ENCODE results near the gene CDKN1B.

The CDKN1B gene

DNA sequence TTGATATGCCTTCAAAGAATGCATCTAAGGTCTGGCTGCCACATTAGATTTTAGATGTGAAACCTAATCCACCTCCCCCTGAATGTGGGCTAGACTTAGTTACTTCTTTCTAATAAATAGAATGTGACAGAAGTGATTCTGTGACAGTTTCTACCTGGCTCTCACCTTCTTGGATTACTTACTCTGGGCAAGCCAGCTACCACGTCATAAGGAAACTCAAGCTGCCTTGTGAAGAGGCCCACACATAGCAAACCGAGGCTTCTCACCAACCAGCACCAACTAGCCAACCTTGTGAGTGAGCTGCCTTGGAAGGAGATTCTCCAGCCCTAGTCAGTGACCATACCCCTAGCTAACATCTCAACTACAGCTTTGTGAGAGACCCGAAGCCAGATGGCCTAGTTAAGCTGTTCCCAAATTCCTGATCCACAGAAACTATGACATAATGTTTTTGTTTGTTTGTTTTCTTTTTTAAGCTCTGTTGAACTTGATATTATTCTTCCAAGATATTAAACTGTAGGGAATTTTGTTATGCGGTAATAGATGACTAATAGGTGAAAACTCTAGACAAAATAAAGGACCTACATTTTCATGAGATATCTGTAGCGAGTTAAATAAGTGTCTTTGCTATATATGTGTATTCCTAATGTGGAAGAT, 27.4 kb upstream of the CDKN1B start:
- H3K36me3 ChIP-seq (ENCODE audit: control insufficient read depth in 2 of 2, insufficient read depth in 1 of 2, low read length in 2 of 2) = no peaks in the 10 kb centered on the region
- H3K27ac ChIP-seq (ENCODE audit: extremely low read depth, low read depth, low read length) = no peak overlapping the region
- H3K4me1 ChIP-seq (ENCODE audit: control insufficient read depth, insufficient read depth, low read length) = no peaks in the 10 kb centered on the region
- ChIA-PET CTCF (no interaction called here), POLR2A (interaction anchor here (0.6 kb wide), 1 partner anchor 36 kb away, joined by 5 read pairs; no protein-coding TSS in a partner anchor)
- TF ChIP-seq ZNF664 (tag by site-specific recombination; IDR thresholded peaks at IDR 0.05) (peak; percentile 57; the same call in 1 of the 2 replicates), ZBTB17 (tag by site-specific recombination; IDR thresholded peaks at IDR 0.05) (no peak), ATF2 (tag by site-specific recombination; IDR thresholded peaks at IDR 0.05; ENCODE audit: low read depth) (peak; percentile 82)
- TF ChIP-seq, protein P1, sequence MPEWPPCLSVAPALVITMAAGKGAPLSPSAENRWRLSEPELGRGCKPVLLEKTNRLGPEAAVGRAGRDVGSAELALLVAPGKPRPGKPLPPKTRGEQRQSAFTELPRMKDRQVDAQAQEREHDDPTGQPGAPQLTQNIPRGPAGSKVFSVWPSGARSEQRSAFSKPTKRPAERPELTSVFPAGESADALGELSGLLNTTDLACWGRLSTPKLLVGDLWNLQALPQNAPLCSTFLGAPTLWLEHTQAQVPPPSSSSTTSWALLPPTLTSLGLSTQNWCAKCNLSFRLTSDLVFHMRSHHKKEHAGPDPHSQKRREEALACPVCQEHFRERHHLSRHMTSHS (tag by site-specific recombination; IDR thresholded peaks at IDR 0.05) = no peak
- TF ChIP-seq, protein P2, sequence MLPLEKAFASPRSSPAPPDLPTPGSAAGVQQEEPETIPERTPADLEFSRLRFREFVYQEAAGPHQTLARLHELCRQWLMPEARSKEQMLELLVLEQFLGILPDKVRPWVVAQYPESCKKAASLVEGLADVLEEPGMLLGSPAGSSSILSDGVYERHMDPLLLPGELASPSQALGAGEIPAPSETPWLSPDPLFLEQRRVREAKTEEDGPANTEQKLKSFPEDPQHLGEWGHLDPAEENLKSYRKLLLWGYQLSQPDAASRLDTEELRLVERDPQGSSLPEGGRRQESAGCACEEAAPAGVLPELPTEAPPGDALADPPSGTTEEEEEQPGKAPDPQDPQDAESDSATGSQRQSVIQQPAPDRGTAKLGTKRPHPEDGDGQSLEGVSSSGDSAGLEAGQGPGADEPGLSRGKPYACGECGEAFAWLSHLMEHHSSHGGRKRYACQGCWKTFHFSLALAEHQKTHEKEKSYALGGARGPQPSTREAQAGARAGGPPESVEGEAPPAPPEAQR (tag by site-specific recombination; IDR thresholded peaks at IDR 0.05) = no peak
- H3K4me3 ChIP-seq (ENCODE audit: low read depth, low read length) = no peak overlapping the region
- H3K9me3 ChIP-seq (ENCODE audit: control insufficient read depth, insufficient read depth, low read depth, low read length) = no peaks in the 10 kb centered on the region

- no peaks in the 10 kb centered on the region for H3K9me3 ChIP-seq (ENCODE audit: control insufficient read depth, insufficient read depth, low read depth, low read length)
- TF ChIP-seq YY1 (tag by site-specific recombination; IDR thresholded peaks at IDR 0.05) (no peak), ZNF677 (tag by site-specific recombination; IDR thresholded peaks at IDR 0.05) (no peak), ZNF169 (tag by site-specific recombination; IDR thresholded peaks at IDR 0.05) (no peak), ZNF404 (tag by site-specific recombination; IDR thresholded peaks at IDR 0.05) (no peak), ZNF785 (tag by site-specific recombination; IDR thresholded peaks at IDR 0.05) (no peak), ZNF24 (tag by site-specific recombination; IDR thresholded peaks at IDR 0.05) (no peak), ZNF146 (tag by site-specific recombination; IDR thresholded peaks at IDR 0.05) (no peak), ZNF544 (tag by site-specific recombination; IDR thresholded peaks at IDR 0.05) (no peak), ZNF132 (tag by site-specific recombination; IDR thresholded peaks at IDR 0.05; ENCODE audit: borderline replicate concordance) (no peak), ZNF449 (tag by site-specific recombination; IDR thresholded peaks at IDR 0.05) (no peak), KLF10 (tag by site-specific recombination; IDR thresholded peaks at IDR 0.05) (no peak), ZNF830 (tag by site-specific recombination; IDR thresholded peaks at IDR 0.05; ENCODE audit: low read depth) (no peak), ZBTB21 (tag by site-specific recombination; IDR thresholded peaks at IDR 0.05) (no peak), ZNF707 (tag by site-specific recombination; IDR thresholded peaks at IDR 0.05) (no peak), REPIN1 (tag by site-specific recombination; IDR thresholded peaks at IDR 0.05; ENCODE audit: low read depth) (no peak)
- TF ChIP-seq, protein P3, sequence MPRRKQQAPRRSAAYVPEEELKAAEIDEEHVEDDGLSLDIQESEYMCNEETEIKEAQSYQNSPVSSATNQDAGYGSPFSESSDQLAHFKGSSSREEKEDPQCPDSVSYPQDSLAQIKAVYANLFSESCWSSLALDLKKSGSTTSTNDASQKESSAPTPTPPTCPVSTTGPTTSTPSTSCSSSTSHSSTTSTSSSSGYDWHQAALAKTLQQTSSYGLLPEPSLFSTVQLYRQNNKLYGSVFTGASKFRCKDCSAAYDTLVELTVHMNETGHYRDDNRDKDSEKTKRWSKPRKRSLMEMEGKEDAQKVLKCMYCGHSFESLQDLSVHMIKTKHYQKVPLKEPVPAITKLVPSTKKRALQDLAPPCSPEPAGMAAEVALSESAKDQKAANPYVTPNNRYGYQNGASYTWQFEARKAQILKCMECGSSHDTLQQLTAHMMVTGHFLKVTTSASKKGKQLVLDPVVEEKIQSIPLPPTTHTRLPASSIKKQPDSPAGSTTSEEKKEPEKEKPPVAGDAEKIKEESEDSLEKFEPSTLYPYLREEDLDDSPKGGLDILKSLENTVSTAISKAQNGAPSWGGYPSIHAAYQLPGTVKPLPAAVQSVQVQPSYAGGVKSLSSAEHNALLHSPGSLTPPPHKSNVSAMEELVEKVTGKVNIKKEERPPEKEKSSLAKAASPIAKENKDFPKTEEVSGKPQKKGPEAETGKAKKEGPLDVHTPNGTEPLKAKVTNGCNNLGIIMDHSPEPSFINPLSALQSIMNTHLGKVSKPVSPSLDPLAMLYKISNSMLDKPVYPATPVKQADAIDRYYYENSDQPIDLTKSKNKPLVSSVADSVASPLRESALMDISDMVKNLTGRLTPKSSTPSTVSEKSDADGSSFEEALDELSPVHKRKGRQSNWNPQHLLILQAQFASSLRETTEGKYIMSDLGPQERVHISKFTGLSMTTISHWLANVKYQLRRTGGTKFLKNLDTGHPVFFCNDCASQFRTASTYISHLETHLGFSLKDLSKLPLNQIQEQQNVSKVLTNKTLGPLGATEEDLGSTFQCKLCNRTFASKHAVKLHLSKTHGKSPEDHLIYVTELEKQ (tag by site-specific recombination; IDR thresholded peaks at IDR 0.05; ENCODE audit: borderline replicate concordance) = no peak
- ChIA-PET CTCF (interaction anchor here (0.6 to 0.7 kb wide), 2 partner anchors 18 to 36 kb away, joined by 3 to 8 read pairs; no protein-coding TSS in a partner anchor), POLR2A (no interaction called here)
- H3K36me3 ChIP-seq (ENCODE audit: control insufficient read depth in 2 of 2, insufficient read depth in 1 of 2, low read length in 2 of 2) = no peaks in the 10 kb centered on the region
- H3K4me3 ChIP-seq (ENCODE audit: low read depth, low read length) = no peak overlapping the region
- H3K4me1 ChIP-seq (ENCODE audit: control insufficient read depth, insufficient read depth, low read length) = no peaks in the 10 kb centered on the region
- H3K27ac ChIP-seq (ENCODE audit: extremely low read depth, low read depth, low read length) = no peak overlapping the region
Observed at GRCh38 chr12:12691549-12691948, 25.6 kb upstream of the CDKN1B start.

Data from HEK293 (cell line).